WTC11 (cell line): Measurements from ENCODE around the gene FZD1. TPM values are rescaled to one million over a fixed set of nuclear protein-coding genes. Genes with fewer than 3 reads are reported as not detected.

ENCODE experiments used
- ATAC-seq: fragments of 200-7000 bp; cut with Tn5 transposase; 2 replicates; pipeline ENCODE4 v1.10.0; 2021; ENCODE audit warnings: mild to moderate bottlenecking, moderate library complexity
- CTCF ChIA-PET: fragments of 300-600 bp; sonication (Branson Sonifier 250); formaldehyde crosslinking; loops from one replicate; lab custom pipeline; 2021; ENCODE audit warnings: antibody characterized with exemption; lab: Charles Lee
- POLR2A ChIA-PET: fragments of 350-600 bp; sonication (Branson Sonifier 250); formaldehyde crosslinking; loops from one replicate; lab custom pipeline; 2021; ENCODE audit warnings: antibody characterized with exemption; lab: Charles Lee
- DNase-seq: peaks from one replicate; pipeline ENCODE4 v3.0.0; 2021; ENCODE audit warnings: low spot score
- H3K27ac Mint-ChIP-seq: 2 replicates; pipeline ENCODE4 v1.8.0; 2021; ENCODE audit warnings: mixed read lengths
- H3K27me3 Mint-ChIP-seq: 2 replicates; pipeline ENCODE4 v1.8.0; 2021; ENCODE audit warnings: low read depth, mild to moderate bottlenecking, moderate library complexity, mixed read lengths
- H3K36me3 Mint-ChIP-seq: 2 replicates; pipeline ENCODE4 v1.8.0; 2021; ENCODE audit warnings: mixed read lengths
- H3K4me1 Mint-ChIP-seq: 2 replicates; pipeline ENCODE4 v1.8.0; 2022; ENCODE audit warnings: mixed read lengths
- H3K4me3 Mint-ChIP-seq: 2 replicates; pipeline ENCODE4 v1.8.0; 2021; ENCODE audit warnings: mild to moderate bottlenecking, moderate library complexity, mixed read lengths
- H3K9me3 Mint-ChIP-seq: 2 replicates; pipeline ENCODE4 v1.8.0; 2021; ENCODE audit warnings: mixed read lengths
- JAZF1 ChIP-seq: fragments of 250-450 bp; sonication (Bioruptor Pico); IDR thresholded peaks from 2 replicates; pipeline ENCODE4 v1.9.0; 2021; ENCODE audit warnings: moderate library complexity, mild to moderate bottlenecking, inconsistent platforms
- KAT7 ChIP-seq: sonication (generic); formaldehyde crosslinking; IDR thresholded peaks from 2 replicates; pipeline ENCODE4 v1.8.1; 2023; ENCODE audit warnings: missing genetic modification reagents, mild to moderate bottlenecking, borderline replicate concordance
- MYBL2 ChIP-seq: sonication (generic); formaldehyde crosslinking; IDR thresholded peaks from 2 replicates; pipeline ENCODE4 v1.8.1; 2023; ENCODE audit warnings: mild to moderate bottlenecking, moderate library complexity, missing genetic modification reagents
- NR3C1 ChIP-seq: sonication (generic); formaldehyde crosslinking; conservative IDR thresholded peaks from 2 replicates; pipeline ENCODE4 v1.8.1; 2023; ENCODE audit warnings: low read depth, mild to moderate bottlenecking, missing genetic modification reagents
- OVOL2 ChIP-seq: fragments of 250-450 bp; sonication (Bioruptor Pico); IDR thresholded peaks from 2 replicates; pipeline ENCODE4 v1.9.0; 2021; ENCODE audit warnings: mild to moderate bottlenecking, borderline replicate concordance
- SMAD3 ChIP-seq: sonication (generic); formaldehyde crosslinking; IDR thresholded peaks from 2 replicates; pipeline ENCODE4 v1.8.0; 2022; ENCODE audit warnings: missing genetic modification reagents, mild to moderate bottlenecking, borderline replicate concordance
- SP1 ChIP-seq: sonication (generic); formaldehyde crosslinking; conservative IDR thresholded peaks from 2 replicates; pipeline ENCODE4 v1.8.1; 2022; ENCODE audit warnings: missing genetic modification reagents
- TEAD1 ChIP-seq: sonication (generic); formaldehyde crosslinking; IDR thresholded peaks from 2 replicates; pipeline ENCODE4 v1.8.0; 2022; ENCODE audit warnings: mild to moderate bottlenecking, missing genetic modification reagents
- ZNF138 ChIP-seq: sonication (generic); formaldehyde crosslinking; conservative IDR thresholded peaks from 2 replicates; pipeline ENCODE4 v1.8.1; 2022; ENCODE audit warnings: mild to moderate bottlenecking, moderate library complexity, missing genetic modification reagents
- ZNF317 ChIP-seq: sonication (generic); formaldehyde crosslinking; IDR thresholded peaks from 2 replicates; pipeline ENCODE4 v1.8.1; 2023; ENCODE audit warnings: low read depth, mild to moderate bottlenecking, moderate library complexity, missing genetic modification reagents, borderline replicate concordance
- total RNA-seq: library from RNA; stranded (reverse); gene quantifications from 3 replicates; pipeline ENCODE4 v1.2.3, GENCODE V29; 2021
- TF ChIP-seq, protein P1 (sequence below): sonication (generic); formaldehyde crosslinking; IDR thresholded peaks from 2 replicates; pipeline ENCODE4 v1.8.1; 2023; ENCODE audit warnings: mild to moderate bottlenecking, missing genetic modification reagents, borderline replicate concordance
- TF ChIP-seq, protein P2 (sequence below): sonication (generic); formaldehyde crosslinking; conservative IDR thresholded peaks from 2 replicates; pipeline ENCODE4 v1.8.1; 2022; ENCODE audit warnings: mild to moderate bottlenecking, missing genetic modification reagents
- TF ChIP-seq, protein P3 (sequence below): fragments of 250-450 bp; sonication (Bioruptor Pico); IDR thresholded peaks from 2 replicates; pipeline ENCODE4 v1.9.0; 2021; ENCODE audit warnings: mild to moderate bottlenecking
- TF ChIP-seq, protein P4 (sequence below): sonication (generic); formaldehyde crosslinking; IDR thresholded peaks from 2 replicates; pipeline ENCODE4 v1.8.1; 2023; ENCODE audit warnings: mild to moderate bottlenecking, missing genetic modification reagents, moderate library complexity
- TF ChIP-seq, protein P5 (sequence below): sonication (generic); formaldehyde crosslinking; IDR thresholded peaks from 2 replicates; pipeline ENCODE4 v1.8.1; 2023; ENCODE audit warnings: mild to moderate bottlenecking, missing genetic modification reagents
- TF ChIP-seq, protein P6 (sequence below): sonication (generic); formaldehyde crosslinking; IDR thresholded peaks from 2 replicates; pipeline ENCODE4 v1.8.0; 2022; ENCODE audit warnings: mild to moderate bottlenecking, missing genetic modification reagents
- TF ChIP-seq, protein P7 (sequence below): fragments of 250-450 bp; sonication (Bioruptor Pico); IDR thresholded peaks from 2 replicates; pipeline ENCODE4 v1.9.0; 2021; ENCODE audit warnings: mild to moderate bottlenecking

FZD1 gene
- total RNA-seq, 1 experiment from 2014 or later, result 2.0 TPM

DNA sequence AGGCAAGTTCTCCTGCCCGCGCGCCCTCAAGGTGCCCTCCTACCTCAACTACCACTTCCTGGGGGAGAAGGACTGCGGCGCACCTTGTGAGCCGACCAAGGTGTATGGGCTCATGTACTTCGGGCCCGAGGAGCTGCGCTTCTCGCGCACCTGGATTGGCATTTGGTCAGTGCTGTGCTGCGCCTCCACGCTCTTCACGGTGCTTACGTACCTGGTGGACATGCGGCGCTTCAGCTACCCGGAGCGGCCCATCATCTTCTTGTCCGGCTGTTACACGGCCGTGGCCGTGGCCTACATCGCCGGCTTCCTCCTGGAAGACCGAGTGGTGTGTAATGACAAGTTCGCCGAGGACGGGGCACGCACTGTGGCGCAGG lies 1.4 kb downstream of the FZD1 start:
- H3K4me1 Mint-ChIP-seq, result peaks cover 31% of the 10 kb centered on the region
- DNase-seq (peak; percentile 18), ATAC-seq (no peak)
- 0 out of 2 replicates have a peak, but pooled peaks have one; percentile 15 for TF ChIP-seq MYBL2 (CRISPR knock-in tag)
- TF ChIP-seq NR3C1 (CRISPR knock-in tag), result 0 out of 2 replicates have a peak, but pooled peaks have one; percentile 1
- TF ChIP-seq, protein P1, sequence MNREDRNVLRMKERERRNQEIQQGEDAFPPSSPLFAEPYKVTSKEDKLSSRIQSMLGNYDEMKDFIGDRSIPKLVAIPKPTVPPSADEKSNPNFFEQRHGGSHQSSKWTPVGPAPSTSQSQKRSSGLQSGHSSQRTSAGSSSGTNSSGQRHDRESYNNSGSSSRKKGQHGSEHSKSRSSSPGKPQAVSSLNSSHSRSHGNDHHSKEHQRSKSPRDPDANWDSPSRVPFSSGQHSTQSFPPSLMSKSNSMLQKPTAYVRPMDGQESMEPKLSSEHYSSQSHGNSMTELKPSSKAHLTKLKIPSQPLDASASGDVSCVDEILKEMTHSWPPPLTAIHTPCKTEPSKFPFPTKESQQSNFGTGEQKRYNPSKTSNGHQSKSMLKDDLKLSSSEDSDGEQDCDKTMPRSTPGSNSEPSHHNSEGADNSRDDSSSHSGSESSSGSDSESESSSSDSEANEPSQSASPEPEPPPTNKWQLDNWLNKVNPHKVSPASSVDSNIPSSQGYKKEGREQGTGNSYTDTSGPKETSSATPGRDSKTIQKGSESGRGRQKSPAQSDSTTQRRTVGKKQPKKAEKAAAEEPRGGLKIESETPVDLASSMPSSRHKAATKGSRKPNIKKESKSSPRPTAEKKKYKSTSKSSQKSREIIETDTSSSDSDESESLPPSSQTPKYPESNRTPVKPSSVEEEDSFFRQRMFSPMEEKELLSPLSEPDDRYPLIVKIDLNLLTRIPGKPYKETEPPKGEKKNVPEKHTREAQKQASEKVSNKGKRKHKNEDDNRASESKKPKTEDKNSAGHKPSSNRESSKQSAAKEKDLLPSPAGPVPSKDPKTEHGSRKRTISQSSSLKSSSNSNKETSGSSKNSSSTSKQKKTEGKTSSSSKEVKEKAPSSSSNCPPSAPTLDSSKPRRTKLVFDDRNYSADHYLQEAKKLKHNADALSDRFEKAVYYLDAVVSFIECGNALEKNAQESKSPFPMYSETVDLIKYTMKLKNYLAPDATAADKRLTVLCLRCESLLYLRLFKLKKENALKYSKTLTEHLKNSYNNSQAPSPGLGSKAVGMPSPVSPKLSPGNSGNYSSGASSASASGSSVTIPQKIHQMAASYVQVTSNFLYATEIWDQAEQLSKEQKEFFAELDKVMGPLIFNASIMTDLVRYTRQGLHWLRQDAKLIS, result no peak
- TF ChIP-seq, protein P2, sequence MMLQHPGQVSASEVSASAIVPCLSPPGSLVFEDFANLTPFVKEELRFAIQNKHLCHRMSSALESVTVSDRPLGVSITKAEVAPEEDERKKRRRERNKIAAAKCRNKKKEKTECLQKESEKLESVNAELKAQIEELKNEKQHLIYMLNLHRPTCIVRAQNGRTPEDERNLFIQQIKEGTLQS (CRISPR knock-in tag), result no peak
- TF ChIP-seq OVOL2 (CRISPR knock-in tag), result no peak
- no peak for TF ChIP-seq ZNF317 (CRISPR knock-in tag)
- TF ChIP-seq, protein P3, sequence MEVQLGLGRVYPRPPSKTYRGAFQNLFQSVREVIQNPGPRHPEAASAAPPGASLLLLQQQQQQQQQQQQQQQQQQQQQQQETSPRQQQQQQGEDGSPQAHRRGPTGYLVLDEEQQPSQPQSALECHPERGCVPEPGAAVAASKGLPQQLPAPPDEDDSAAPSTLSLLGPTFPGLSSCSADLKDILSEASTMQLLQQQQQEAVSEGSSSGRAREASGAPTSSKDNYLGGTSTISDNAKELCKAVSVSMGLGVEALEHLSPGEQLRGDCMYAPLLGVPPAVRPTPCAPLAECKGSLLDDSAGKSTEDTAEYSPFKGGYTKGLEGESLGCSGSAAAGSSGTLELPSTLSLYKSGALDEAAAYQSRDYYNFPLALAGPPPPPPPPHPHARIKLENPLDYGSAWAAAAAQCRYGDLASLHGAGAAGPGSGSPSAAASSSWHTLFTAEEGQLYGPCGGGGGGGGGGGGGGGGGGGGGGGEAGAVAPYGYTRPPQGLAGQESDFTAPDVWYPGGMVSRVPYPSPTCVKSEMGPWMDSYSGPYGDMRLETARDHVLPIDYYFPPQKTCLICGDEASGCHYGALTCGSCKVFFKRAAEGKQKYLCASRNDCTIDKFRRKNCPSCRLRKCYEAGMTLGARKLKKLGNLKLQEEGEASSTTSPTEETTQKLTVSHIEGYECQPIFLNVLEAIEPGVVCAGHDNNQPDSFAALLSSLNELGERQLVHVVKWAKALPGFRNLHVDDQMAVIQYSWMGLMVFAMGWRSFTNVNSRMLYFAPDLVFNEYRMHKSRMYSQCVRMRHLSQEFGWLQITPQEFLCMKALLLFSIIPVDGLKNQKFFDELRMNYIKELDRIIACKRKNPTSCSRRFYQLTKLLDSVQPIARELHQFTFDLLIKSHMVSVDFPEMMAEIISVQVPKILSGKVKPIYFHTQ, result no peak
- no peak for TF ChIP-seq KAT7 (CRISPR knock-in tag)
- TF ChIP-seq, protein P4, sequence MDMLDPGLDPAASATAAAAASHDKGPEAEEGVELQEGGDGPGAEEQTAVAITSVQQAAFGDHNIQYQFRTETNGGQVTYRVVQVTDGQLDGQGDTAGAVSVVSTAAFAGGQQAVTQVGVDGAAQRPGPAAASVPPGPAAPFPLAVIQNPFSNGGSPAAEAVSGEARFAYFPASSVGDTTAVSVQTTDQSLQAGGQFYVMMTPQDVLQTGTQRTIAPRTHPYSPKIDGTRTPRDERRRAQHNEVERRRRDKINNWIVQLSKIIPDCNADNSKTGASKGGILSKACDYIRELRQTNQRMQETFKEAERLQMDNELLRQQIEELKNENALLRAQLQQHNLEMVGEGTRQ (CRISPR knock-in tag), result no peak
- TF ChIP-seq, protein P5, sequence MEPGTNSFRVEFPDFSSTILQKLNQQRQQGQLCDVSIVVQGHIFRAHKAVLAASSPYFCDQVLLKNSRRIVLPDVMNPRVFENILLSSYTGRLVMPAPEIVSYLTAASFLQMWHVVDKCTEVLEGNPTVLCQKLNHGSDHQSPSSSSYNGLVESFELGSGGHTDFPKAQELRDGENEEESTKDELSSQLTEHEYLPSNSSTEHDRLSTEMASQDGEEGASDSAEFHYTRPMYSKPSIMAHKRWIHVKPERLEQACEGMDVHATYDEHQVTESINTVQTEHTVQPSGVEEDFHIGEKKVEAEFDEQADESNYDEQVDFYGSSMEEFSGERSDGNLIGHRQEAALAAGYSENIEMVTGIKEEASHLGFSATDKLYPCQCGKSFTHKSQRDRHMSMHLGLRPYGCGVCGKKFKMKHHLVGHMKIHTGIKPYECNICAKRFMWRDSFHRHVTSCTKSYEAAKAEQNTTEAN (CRISPR knock-in tag), result no peak
- no peak for TF ChIP-seq SP1 (CRISPR knock-in tag)
- TF ChIP-seq, protein P6, sequence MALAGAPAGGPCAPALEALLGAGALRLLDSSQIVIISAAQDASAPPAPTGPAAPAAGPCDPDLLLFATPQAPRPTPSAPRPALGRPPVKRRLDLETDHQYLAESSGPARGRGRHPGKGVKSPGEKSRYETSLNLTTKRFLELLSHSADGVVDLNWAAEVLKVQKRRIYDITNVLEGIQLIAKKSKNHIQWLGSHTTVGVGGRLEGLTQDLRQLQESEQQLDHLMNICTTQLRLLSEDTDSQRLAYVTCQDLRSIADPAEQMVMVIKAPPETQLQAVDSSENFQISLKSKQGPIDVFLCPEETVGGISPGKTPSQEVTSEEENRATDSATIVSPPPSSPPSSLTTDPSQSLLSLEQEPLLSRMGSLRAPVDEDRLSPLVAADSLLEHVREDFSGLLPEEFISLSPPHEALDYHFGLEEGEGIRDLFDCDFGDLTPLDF (CRISPR knock-in tag), result no peak
- no peak for TF ChIP-seq JAZF1
- TF ChIP-seq SMAD3 (CRISPR knock-in tag), result no peak
- 0 out of 2 replicates have a peak, but pooled peaks have one; percentile 36 for TF ChIP-seq TEAD1
- TF ChIP-seq, protein P7, sequence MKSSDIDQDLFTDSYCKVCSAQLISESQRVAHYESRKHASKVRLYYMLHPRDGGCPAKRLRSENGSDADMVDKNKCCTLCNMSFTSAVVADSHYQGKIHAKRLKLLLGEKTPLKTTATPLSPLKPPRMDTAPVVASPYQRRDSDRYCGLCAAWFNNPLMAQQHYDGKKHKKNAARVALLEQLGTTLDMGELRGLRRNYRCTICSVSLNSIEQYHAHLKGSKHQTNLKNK, result no peak
- no peak for TF ChIP-seq ZNF138
- ChIA-PET POLR2A (no interaction called here), CTCF (interaction anchor here (0.7 kb wide), 1 partner anchor 22 kb away, joined by 4 read pairs; no protein-coding TSS in a partner anchor)
- no peaks in the 10 kb centered on the region; the same call in 1 of the 2 replicates for H3K36me3 Mint-ChIP-seq
- H3K9me3 Mint-ChIP-seq, result no peaks in the 10 kb centered on the region
- H3K4me3 Mint-ChIP-seq, result peak overlapping the region; percentile 84
- peaks cover 84% of the 10 kb centered on the region for H3K27me3 Mint-ChIP-seq
- H3K27ac Mint-ChIP-seq, result no peak overlapping the region
